Stimulated activated CD4-positive, alpha-beta T cell treated with anti-CD3 and anti-CD28 coated beads, Interleukin-12 subunit alpha, Interleukin-12 subunit beta, amount 100 ng/mL, for 24 hours (primary cell): ENCODE results near the gene KCNT1.

ENCODE experiments used
- DNase-seq, 2 experiments: peaks; one replicate each; pipeline ENCODE4 v3.0.0-alpha.2; 2020; ENCODE audit warnings: low read depth in 2 of 2

KCNT1 gene

DNA sequence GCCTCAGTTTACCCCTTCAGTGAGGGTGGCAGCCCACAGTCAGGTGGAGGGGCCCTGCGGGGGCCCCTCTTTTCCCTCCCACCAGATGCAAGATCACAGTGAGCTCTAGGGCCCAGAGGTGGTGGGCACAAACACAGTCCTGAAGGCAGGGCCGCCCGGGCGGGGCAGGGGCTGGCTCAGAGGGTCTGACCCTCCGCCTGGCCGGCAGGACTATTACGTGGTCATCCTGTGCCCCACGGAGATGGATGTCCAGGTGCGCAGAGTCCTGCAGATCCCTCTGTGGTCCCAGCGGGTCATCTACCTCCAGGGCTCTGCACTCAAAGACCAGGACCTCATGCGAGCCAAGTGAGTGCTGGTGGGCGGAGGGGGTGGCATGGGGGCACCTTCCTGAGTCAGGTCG lies 63.4 kb downstream of the KCNT1 start:
- DNase-seq = no peak

DNA sequence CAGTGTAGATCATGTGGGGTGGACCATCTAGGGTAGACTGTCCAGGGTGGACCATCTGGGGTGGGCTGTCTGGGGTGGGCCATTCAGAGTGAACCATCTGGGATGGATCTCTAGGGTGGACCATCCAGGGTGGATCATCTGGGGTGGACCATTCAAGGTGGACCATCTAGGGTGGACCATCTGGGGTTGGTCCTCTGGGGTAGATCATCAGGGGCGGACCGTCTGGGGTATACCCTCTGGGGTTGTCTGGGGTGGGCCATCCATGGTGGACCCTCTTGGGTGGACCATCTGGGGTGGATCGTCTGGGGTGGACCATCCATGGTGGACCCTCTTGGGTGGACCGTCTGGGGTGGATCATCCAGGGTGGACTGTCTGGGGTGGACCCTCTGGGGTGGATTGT lies 64.3 kb downstream of the KCNT1 start:
- no peak for DNase-seq

DNA sequence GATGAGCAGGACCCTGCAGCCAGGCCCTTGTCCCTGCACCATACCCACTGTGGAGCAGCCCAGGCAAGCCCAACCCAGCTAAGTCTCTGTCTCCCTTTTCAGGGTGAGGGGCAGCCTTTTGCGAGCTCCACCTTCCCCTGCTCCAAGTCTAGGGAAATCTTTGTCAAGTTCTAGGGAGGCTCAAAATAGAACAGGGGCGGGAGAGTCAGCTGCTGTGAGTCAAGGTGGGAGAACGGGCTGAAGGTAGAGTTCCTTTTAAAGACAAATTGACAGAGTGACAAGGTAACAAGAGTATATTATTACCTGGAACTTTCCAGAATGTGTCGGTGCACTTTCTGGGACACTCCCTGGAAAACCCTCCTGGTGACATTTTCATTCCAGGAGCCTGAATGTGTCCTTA lies 64.7 kb downstream of the KCNT1 start:
- no peak for DNase-seq

DNA sequence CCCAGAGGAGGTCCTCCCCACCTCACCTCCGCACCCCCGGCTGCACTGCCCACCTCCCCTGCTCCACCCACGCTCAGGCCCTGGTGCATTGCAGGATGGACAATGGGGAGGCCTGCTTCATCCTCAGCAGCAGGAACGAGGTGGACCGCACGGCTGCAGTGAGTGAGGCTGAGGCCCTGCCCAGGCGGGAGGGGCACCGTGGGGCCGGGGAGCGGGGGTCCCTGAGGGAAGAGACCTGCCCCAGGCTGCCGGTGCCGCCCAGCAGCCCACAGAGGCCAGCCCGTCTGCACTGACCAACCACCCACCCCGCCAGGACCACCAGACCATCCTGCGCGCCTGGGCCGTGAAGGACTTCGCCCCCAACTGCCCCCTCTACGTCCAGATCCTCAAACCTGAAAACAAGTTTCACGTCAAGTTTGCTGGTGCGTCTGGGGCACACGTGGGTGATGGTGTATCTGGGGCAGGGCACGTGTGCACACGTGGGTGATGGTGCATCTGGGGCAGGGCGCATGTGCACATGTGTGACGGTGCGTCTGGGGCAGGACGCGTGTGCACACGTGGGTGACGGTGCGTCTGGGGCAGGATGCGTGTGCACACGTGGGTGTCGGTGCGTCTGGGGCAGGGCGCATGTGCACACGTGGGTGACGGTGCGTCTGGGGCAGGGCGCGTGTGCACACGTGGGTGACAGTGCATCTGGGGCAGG lies 66.7 kb downstream of the KCNT1 start:
- no peak for DNase-seq

DNA sequence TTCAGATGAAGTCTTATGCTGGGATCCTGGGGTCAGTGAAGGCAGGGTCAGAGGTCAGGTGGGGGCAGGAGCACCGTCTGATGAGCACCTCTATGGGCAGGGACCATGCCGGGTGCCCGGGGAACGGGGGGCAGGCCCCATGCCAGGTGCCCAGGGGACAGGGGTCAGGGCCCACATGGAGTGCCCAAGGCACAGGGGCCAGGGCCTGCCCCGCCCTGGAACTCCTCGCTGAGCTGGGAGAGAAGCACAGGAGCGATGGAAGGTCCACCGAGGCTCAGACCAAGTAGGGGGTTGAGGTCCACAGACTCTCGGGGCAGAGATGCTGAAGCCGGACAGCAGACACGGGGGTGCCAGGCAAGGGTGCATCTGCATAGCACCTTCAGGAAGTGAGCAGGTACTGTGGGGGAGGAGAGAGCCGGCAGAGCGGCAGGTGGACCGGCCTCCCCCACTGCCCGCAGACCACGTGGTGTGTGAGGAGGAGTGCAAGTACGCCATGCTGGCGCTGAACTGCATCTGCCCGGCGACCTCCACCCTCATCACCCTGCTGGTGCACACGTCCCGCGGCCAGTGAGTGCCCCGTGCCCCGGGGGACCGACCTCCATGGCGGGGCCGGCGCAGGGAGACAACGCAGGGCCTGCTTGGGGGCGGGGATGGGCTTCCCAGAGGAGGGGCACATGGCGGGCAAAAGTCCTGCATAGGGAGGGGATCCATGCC lies 67.7 kb downstream of the KCNT1 start:
- DNase-seq = no peak

DNA sequence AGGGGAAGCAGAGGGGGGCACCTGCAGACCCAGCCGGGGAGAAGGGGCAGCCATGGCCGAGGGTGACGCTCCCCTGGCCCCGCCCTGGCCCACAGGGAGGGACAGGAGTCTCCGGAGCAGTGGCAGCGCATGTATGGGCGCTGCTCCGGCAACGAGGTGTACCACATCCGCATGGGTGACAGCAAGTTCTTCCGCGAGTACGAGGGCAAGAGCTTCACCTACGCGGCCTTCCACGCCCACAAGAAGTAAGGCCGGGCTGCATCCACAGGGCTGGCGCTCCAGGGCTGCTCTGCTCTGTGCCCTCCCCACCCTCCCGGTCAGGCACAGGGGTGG lies 68.2 kb downstream of the KCNT1 start:
- DNase-seq = no peak

DNA sequence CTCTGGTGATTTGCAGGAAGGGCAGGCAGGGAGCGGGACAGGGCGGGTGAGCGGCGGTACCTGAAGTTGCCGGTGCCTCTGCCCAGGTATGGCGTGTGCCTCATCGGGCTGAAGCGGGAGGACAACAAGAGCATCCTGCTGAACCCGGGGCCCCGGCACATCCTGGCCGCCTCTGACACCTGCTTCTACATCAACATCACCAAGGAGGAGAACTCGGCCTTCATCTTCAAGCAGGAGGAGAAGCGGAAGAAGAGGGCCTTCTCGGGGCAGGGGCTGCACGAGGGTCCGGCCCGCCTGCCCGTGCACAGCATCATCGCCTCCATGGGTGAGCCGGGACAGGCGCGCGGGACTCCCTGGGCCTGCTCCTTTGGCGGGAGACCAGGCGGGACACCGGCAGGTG lies 68.8 kb downstream of the KCNT1 start:
- DNase-seq = no peak

DNA sequence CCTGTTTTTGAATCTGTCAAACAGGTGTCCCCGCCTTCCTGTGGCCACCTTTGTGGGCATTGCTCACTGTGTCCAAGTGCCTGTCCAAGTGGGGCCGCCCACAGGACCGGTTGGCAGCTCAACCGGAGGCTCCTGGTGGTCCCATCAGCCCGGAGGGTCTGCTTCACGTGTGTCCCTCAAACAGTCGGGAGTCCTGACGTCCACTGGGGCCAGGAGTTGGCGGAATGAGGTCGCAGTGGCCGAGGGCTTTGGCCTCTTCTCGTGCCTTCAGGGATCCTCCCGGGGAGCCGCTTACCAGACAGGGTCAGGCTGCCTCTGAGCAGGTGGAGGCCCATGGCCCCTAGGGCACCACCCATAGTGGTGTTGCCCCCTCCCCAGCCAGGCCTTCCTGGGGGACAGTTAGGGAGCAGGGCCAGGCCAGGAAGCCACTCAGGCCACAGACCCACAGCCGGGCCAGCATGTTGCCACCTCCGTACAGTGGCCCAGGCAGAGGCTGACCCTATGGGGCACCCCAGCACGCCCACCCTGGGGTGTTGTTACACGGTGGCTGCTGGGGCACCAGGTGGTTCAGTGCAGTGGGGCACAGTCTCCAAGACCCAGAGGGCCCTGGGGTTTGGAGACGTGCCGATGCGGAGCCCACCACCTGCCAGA lies 69.5 kb downstream of the KCNT1 start:
- DNase-seq = no peak

DNA sequence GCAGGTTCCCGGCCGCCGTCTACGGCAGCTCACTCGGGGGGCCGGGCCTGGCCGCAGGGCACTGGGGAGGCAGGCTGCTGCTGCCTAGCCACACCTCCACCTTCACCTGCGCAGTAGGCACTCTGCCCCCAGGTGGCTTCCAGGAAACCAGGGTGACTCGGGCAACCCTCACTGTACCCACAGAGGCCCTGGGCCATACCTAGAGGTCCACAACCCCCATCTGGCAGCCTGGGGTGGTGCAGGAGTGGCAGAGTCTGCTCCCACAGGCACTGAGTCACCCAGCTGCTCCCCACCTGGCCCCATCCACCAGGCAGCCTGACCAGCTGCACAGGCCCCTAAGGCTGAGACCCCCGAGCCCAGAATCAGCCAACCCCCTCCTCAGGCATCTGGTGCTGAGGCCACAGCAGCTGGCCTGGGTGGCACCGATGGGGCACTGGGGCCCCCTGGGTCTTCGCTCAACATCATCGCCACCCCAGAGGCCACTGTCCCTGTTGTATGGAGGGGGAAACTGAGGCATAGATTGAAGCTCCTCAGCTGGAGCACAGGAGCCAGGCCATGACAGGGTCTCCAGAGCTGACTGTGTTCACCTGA lies 70.2 kb downstream of the KCNT1 start:
- no peak for DNase-seq

DNA sequence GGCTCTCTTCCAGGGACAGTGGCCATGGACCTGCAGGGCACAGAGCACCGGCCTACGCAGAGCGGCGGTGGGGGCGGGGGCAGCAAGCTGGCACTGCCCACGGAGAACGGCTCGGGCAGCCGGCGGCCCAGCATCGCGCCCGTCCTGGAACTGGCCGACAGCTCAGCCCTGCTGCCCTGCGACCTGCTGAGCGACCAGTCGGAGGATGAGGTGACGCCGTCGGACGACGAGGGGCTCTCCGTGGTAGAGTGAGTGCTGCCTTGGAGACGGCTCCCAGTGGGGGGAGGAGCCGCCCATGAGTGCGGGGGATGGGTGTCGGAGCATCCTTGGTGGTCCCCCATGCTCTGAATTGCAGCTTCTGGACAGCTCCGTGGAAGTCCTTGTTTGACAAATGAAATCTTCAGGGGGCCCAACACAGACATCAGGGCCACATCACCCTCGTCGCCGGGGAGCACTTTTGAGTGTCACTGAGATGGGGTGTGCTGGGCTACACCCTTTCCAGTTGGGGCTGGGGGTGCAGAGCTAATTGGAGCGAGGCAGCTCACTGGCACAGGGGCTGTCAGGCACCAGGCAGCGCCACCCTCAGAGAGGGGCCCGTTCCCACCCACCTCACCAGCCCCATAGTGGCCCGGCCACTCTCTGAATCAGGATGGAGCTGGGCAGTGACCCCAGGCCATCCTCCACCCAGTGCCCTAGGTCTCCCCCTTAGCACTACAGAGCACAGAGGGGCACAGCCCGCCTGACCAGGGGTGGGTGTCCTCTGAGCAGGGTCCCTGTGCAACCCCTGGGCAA lies 70.9 kb downstream of the KCNT1 start:
- DNase-seq = no peak

DNA sequence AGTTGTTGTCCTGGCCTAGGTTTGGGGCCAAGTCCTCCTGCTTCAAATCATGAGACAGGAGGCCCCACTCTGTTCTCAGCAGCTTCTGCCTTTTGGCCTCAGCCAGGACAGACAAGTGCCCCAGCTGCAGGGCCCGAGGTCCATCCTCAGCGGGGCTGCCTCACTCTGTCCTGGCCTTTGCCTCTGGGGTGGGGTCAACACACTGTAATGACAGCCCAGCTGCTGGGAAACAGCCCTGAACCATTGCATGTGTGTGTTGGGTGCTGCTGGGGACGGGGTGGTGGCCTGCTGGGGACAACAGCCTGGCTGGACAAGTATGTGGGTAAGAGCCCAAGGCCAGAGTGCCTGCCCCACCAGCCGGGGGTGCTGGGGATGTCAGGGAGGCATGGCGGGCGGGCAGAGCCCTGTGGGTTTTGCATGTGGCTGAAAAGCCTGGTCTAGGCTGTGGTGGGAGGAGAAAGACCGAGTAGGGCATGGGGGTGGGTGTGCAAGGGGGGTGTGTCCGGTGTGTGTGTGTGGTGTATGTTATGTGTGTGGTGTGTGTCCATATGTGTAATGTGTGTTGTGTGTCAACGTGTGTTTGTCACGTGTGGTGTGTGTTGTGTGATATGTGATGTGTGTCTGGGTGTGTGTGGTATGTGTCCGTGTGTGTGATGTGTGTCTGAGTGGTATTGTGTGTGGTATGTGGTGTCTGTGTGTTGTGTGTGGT lies 71.7 kb downstream of the KCNT1 start:
- no peak for DNase-seq

DNA sequence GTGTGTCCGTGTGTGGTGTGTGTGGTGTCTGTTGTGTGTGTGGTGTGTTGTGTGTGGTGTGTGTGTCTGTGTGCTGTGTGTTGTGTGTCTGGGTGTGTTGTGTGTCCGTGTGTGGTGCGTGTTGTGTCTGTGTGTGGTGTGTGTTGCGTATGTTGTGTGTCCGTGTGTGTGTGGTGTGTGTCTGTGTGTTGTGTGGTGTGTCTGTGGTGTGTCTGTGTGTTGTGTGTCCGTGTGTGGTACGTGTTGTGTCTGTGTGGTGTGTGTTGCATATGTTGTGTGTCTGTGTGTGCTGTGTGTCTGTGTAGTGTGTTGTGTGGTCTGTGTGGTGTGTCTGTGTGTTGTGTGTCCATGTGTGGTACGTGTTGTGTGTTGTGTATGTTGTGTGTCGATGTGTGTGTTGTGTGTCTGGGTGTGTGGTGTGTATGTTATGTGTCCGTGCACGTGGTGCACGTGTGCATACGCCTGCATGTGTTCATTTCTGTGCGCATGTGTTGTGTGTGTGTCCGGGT lies 72.3 kb downstream of the KCNT1 start:
- no peak for DNase-seq

DNA sequence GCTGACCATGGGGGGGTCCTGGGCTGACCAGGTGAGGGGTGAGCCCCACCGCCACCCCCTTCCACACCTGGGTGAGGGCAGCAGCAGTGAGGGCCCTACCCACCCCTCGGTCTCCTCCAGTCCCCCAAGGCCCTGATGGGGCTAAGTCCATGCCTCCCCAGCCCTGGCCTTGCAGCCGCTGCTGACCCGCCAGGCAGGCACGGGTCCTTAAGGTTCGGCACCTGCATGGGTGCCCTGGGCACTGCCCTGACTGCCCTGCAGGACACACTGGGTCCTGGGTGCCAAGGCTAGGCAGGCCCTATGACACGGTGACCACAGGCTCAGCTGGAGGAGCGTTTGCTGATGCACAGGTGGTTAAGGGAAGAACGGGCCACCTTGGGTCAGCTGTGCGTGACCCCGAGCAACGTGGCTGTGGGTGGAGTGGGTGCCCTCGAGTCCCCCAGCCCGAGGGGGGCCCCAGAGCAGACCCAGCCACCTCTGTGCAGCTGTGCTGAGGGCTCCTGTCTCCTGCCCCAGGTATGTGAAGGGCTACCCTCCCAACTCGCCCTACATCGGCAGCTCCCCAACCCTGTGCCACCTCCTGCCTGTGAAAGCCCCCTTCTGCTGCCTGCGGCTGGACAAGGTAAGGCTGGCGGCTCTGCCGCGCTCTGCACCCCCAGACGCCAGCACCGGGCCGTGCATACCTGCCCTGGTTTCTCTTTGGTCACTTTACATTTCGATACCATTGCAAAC lies 73.0 kb downstream of the KCNT1 start:
- no peak for DNase-seq

DNA sequence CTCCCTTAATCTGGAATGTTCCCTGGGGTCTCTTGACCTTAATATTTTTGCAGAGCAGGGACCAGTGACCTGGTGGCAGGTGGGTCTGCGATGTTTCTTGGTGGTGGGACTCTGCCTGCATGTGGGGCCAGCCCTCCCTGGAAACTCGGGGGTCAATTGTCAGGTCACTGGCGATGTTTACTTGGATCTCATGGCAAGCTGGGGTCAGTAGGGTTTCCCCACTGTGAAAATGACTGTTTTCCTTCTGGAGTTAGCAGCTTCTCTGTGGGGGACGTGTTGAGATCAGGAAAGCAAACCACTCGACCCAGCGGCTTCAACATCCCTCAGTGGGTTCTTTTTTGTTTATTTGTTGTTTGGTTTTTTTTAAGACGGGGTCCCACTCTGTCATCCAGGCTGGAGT lies 73.9 kb downstream of the KCNT1 start:
- DNase-seq = no peak

DNA sequence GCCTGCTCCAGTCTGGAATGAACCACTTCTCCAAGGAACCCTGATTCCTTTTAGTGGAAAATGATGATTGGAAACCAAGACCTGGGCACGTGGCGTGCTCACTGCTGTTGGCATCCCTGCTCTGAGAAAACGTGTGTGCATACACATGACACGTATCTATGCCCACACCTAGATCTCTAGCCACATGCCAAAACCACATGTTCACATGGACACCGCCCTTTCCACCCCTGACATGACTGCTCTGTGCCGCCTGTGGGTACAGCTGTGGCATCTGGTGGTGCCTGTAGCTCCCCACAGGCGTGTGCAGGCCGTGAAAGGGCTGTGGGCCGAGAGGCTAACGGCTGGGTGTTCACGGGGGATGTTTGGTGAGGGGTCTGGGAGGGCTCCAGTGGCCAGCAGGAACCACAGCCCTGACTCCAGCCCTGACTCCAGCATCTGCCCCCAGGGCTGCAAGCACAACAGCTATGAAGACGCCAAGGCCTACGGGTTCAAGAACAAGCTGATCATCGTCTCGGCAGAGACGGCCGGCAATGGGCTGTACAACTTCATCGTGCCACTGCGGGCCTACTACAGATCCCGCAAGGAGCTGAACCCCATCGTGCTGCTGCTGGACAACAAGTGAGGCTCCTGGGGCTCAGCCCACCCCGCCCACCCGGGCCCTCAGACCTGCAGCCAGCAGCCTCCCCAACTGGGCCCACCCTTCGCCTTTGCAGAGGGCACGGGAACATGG lies 75.1 kb downstream of the KCNT1 start:
- no peak for DNase-seq

DNA sequence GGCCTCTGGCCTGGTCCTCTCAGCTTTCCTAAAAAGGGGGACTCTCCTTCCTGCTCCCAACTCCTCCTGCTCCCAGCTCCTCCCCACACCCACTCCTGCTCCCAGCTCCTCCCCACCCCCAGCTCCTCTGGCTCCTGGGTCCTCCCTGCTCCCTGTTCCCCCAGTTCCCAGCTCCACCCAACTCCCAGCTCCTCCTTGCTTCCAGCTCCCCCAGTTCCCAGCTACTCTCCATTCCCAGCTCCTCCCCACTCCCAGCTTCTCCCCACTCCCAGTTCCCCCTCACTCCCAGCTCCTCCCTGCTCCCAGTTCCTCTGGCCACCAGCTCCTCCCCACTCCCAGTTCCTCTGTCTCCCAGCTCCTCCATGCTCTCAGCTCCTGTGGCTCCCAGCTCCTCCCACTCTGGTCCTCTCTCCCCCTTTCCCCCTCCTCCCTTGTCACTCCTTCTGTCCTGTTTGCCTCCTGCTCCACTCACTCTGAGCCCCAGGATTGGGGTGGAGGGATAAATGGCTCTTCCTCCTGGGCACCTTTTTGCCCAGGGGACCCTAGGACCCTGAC lies 75.7 kb downstream of the KCNT1 start:
- DNase-seq = no peak

DNA sequence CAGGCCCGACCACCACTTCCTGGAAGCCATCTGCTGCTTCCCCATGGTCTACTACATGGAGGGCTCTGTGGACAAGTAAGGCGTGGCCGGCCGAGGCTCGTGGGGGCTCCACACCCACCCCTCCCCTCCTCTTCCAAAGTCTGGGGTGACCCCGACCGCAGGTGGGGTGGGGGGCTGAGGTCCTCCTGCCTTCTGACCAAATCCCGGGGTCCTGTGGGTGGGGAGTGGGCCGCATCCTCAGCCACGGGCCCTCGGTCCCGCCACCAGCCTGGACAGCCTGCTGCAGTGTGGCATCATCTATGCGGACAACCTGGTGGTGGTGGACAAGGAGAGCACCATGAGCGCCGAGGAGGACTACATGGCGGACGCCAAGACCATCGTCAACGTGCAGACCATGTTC lies 76.4 kb downstream of the KCNT1 start:
- no peak for DNase-seq

DNA sequence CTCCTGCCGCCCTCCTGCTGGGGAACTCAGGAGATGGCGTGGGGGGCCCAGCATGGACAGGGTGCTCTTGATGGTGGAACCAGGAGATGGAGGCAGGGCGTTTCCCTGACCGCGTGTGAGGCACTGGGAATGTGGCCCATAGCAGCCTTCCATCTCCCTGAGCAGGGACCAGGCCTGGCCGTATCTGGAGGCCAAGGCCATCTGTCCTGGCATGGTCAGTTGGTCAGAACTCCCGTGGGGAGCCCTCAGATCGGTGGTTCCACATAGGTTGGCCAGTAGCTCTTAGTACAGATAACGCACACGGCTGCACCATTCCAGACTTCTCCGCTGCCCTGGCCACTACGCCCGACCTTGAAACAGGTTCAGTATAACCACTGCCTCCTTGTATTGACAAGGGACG lies 77.6 kb downstream of the KCNT1 start:
- no peak for DNase-seq

DNA sequence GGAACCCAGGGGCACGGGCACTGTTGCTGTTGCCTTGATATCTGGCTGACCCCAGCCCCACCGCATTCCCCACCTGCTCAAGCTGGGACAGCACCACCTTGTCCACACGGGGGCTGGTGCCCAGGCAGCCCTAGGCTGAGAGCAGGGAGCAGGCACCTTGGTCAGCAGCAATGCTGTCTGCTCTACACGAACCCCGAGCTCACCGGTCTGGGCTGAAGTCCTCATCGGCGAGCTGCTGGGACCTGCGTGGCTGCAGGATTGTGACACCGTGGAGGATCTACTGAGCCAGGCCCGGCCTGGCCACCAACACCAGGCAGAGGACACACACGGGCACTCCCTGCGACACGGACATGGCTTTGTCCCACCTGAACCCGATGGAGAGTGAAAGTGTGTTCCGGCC lies 78.1 kb downstream of the KCNT1 start:
- DNase-seq = no peak

DNA sequence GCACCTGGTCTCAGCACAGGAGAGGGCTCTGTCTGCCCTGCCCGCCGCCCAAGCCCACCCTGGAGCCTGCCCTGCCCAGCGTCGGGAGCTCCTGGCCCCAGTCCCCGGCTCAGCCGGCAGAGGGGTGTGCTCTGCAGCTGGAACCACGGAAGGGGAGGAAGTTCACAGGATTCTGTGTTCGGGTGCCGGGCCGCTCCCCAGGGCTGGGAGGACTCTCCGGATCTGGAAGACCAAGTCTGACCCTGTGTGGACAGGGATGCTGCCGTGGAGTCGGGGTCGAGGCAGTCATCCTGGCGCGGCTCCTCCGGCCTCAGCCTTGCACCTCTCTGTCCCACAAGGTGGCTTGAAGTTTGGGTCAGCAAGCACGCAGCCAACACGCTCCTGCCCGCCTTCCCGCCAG lies 78.6 kb downstream of the KCNT1 start:
- no peak for DNase-seq
